HEK293T (cell line): Measurements from ENCODE around the gene TBC1D10A.

Experiments used
- CTCF ChIA-PET: fragments of 350-600 bp; formaldehyde crosslinking; extraction: SDS; loops from one replicate; lab custom pipeline; 2021; ENCODE audit warnings: antibody characterized with exemption, inconsistent platforms; lab: Yijun Ruan, JAX
- POLR2A ChIA-PET: fragments of 350-600 bp; formaldehyde crosslinking; extraction: SDS; loops from one replicate; lab custom pipeline; 2020; ENCODE audit warnings: antibody characterized with exemption, inconsistent platforms; lab: Yijun Ruan, JAX
- DNase-seq: peaks from one replicate; pipeline ENCODE4 v3.0.0; 2012; ENCODE audit warnings: mixed read lengths; ENCODE audit errors: extremely low spot score
- ARNT ChIP-seq: fragments of 450-650 bp; IDR thresholded peaks from 2 replicates; pipeline ENCODE4 v1.6.1; 2017; ENCODE audit warnings: mild to moderate bottlenecking
- BHLHE40 ChIP-seq: fragments of 450-650 bp; IDR thresholded peaks from 2 replicates; pipeline ENCODE4 v1.6.1; 2016; ENCODE audit warnings: mild to moderate bottlenecking, moderate library complexity, borderline replicate concordance
- CTBP1 ChIP-seq: fragments of 450-650 bp; IDR thresholded peaks from 2 replicates; pipeline ENCODE4 v1.6.1; 2016; ENCODE audit warnings: borderline replicate concordance
- ELF4 ChIP-seq: fragments of 450-650 bp; IDR thresholded peaks from 2 replicates; pipeline ENCODE4 v1.6.1; 2017; ENCODE audit warnings: antibody characterized with exemption
- FOXA1 ChIP-seq: fragments of 450-650 bp; IDR thresholded peaks from 2 replicates; pipeline ENCODE4 v1.6.1; 2016; ENCODE audit warnings: mild to moderate bottlenecking
- FOXK2 ChIP-seq: fragments of 450-650 bp; IDR thresholded peaks from 2 replicates; pipeline ENCODE4 v1.6.1; 2016; ENCODE audit warnings: mild to moderate bottlenecking
- FOXM1 ChIP-seq: fragments of 450-650 bp; IDR thresholded peaks from 2 replicates; pipeline ENCODE4 v1.6.1; 2017; ENCODE audit warnings: mild to moderate bottlenecking, borderline replicate concordance
- HDGF ChIP-seq: fragments of 450-650 bp; IDR thresholded peaks from 2 replicates; pipeline ENCODE4 v1.6.1; 2017; ENCODE audit warnings: antibody characterized with exemption, borderline replicate concordance
- L3MBTL2 ChIP-seq: fragments of 450-650 bp; conservative IDR thresholded peaks from 2 replicates; pipeline ENCODE4 v1.6.1; 2016; ENCODE audit warnings: mild to moderate bottlenecking
- LEF1 ChIP-seq: fragments of 450-650 bp; IDR thresholded peaks from 2 replicates; pipeline ENCODE4 v1.6.1; 2017; ENCODE audit warnings: mild to moderate bottlenecking, borderline replicate concordance
- NFRKB ChIP-seq: fragments of 450-650 bp; IDR thresholded peaks from 2 replicates; pipeline ENCODE4 v1.6.1; 2016; ENCODE audit warnings: mild to moderate bottlenecking, moderate library complexity
- PKNOX1 ChIP-seq: fragments of 450-650 bp; IDR thresholded peaks from 2 replicates; pipeline ENCODE4 v1.6.1; 2016
- SP1 ChIP-seq: fragments of 450-650 bp; IDR thresholded peaks from 2 replicates; pipeline ENCODE4 v1.6.1; 2017
- SUZ12 ChIP-seq: fragments of 450-650 bp; IDR thresholded peaks from 2 replicates; pipeline ENCODE4 v1.6.1; 2016; ENCODE audit warnings: mild to moderate bottlenecking
- TARDBP ChIP-seq: fragments of 450-650 bp; IDR thresholded peaks from 2 replicates; pipeline ENCODE4 v1.6.1; 2016
- ZNF384 ChIP-seq: fragments of 450-650 bp; IDR thresholded peaks from 2 replicates; pipeline ENCODE4 v1.6.1; 2016

Gene TBC1D10A

GRCh38 chr22:30286813-30287647, 39.7 kb downstream of the TBC1D10A start:
- no peak for TF ChIP-seq L3MBTL2
- no peak for TF ChIP-seq FOXM1
- no peak for TF ChIP-seq FOXK2
- no peak for TF ChIP-seq HDGF
- ChIA-PET POLR2A (interaction anchor here (1.0 to 1.7 kb wide), 2 partner anchors 62 to 85 kb away, joined by 3 to 4 read pairs; no protein-coding TSS in a partner anchor), CTCF (interaction anchor here (0.6 to 2.5 kb wide), 13 partner anchors 19 to 179 kb away, joined by 3 to 24 read pairs (median 7); partner anchors contain the start of genes CCDC157, RNF215, SEC14L2 and SF3A1)
- peak; percentile 86 for DNase-seq

DNA sequence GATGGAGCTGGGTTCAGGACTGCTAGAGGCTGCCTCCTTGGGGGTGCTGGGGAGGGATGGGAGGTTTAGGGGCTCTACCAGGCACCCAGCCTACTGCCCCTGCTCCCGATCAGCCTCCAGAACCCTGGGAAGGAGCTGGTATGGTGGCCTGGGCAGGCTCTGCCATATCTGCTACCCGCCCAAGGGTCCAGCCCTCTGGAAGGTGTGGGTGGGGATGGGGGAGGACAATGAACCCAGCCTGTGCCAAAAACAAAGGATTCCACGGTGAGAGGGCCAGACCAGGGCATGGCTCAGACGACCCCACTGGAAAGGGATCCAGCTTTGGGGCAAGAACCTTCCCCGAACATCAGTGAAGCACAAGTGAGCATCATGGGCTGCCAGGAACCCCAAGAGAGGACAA, 40.4 kb downstream of the TBC1D10A start:
- no peak for DNase-seq
- TF ChIP-seq FOXA1 (no peak), ELF4 (no peak), L3MBTL2 (no peak), SUZ12 (no peak)
- ChIA-PET POLR2A (no interaction called here), CTCF (interaction anchor here (0.7 kb wide), 1 partner anchor 8 kb away, joined by 3 read pairs; no protein-coding TSS in a partner anchor)

DNA sequence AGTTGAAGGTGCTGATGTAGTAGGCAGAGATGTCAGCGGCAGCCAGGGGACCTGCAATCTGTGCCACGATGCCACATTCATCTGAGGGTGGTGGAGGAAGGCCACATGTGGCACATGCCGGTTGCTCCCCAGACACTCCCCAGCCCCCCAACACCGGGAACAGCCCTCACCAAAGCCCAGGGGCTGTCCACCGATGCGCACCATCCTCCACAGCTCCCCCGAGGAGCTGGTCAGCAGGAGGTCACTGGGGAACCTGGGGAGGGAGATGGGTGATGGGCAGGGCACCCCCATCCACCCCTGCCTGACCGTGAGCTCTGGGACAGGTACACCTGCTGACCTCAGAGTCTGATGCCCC, 40.9 kb downstream of the TBC1D10A start:
- no peak for DNase-seq
- ChIA-PET CTCF (interaction anchor here (0.6 to 1.1 kb wide), 3 partner anchors 8 to 145 kb away, joined by 3 read pairs; no protein-coding TSS in a partner anchor), POLR2A (no interaction called here)
- TF ChIP-seq HDGF (no peak), ZNF384 (no peak), FOXK2 (no peak), LEF1 (no peak)

DNA sequence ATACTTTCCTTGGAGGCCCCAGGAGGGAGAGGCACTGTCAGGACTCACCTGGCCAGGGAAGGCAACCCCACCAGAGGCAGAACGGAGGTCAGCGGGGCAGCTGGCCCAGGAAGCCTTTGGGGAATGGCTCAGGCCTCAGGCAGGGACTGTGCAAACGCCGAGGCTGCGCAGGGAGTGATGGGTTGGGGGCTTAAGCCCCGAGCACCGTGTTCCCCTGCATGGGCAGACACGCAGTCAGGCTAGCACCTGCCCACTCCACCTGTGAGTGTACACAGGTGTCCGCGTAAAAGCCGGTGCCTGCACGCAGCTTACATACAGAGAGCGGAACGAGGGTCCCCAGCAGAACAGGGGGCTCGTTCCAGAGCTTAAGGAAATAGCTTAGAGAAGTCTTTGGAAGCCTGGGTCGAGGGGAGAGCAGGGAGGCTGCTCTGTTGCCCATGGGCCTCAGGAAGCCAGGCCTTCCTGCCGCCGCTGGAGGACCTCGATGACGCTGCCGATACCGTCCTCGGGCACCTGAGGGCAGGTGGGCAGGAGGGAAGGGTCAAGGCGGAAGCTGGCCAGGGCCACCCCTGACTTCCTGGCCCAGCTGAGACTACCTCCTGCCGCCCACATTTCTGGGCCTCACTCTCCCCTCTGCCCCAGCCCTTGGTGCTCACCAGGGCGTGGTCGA, 41.4 kb downstream of the TBC1D10A start:
- TF ChIP-seq TARDBP (no peak), ZNF384 (no peak), ELF4 (no peak), NFRKB (no peak), L3MBTL2 (no peak), CTBP1 (no peak), FOXK2 (no peak), SUZ12 (no peak), FOXM1 (no peak), FOXA1 (no peak), SP1 (no peak), ARNT (no peak), LEF1 (no peak), PKNOX1 (no peak), HDGF (no peak)
- no peak for DNase-seq
- ChIA-PET CTCF (interaction anchor here (0.6 to 1.1 kb wide), 2 partner anchors 22 to 145 kb away, joined by 3 read pairs; no protein-coding TSS in a partner anchor), POLR2A (no interaction called here)

- POLR2A ChIA-PET: no interaction called here
- DNase-seq: no peak
- CTCF ChIA-PET: interaction anchor here (1.1 kb wide), 1 partner anchor 21 kb away, joined by 3 read pairs; no protein-coding TSS in a partner anchor
- no peak for TF ChIP-seq TARDBP
- TF ChIP-seq SP1: no peak
- TF ChIP-seq ELF4: no peak
- TF ChIP-seq L3MBTL2: no peak
- TF ChIP-seq BHLHE40: no peak
- TF ChIP-seq ZNF384: no peak
- TF ChIP-seq NFRKB: no peak
- TF ChIP-seq PKNOX1: no peak
- TF ChIP-seq LEF1: no peak
- no peak for TF ChIP-seq SUZ12
- TF ChIP-seq CTBP1: no peak
- TF ChIP-seq FOXA1: no peak
- TF ChIP-seq FOXK2: no peak
- TF ChIP-seq HDGF: no peak
- TF ChIP-seq ARNT: no peak
- TF ChIP-seq FOXM1: no peak
These were observed 42.1 kb downstream of the TBC1D10A start for GRCh38 chr22:30284666-30285065.

DNA sequence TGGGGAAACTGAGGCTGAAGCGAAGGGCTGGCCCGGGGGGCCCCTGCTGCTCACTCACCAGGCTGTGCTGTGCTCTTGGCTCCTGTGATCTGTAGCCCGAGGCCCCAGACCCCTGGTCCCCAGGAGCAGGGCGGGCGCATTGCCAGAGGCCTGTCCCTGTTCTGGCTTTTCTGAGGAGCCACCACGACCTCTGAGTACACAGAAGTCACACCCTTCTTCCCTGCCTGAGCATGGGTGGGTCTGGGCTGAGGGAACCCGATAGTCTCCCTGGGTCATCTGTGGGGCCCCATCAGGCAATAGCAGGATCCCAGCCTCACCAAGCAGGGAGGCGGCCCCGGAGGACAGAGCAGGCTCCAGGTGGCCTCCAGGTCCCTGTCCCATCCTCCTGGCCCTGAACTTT, 42.6 kb downstream of the TBC1D10A start:
- TF ChIP-seq NFRKB (no peak), HDGF (no peak), ELF4 (no peak), SUZ12 (no peak), LEF1 (no peak), FOXA1 (no peak), PKNOX1 (no peak), CTBP1 (no peak), L3MBTL2 (no peak), FOXK2 (no peak), SP1 (no peak), FOXM1 (no peak), ARNT (no peak), BHLHE40 (no peak), TARDBP (no peak), ZNF384 (no peak)
- ChIA-PET POLR2A (no interaction called here), CTCF (interaction anchor here (0.6 to 1.0 kb wide), 3 partner anchors 29 to 288 kb away, joined by 4 to 6 read pairs (median 4); no protein-coding TSS in a partner anchor)
- no peak for DNase-seq
